Endothelial cell of umbilical vein (primary cell): ENCODE measurements around the gene RAB28. TPM values are rescaled to one million over a fixed set of nuclear protein-coding genes. Genes with fewer than 3 reads are reported as not detected.

Experiments
- BruUV-seq: library from RNA; stranded (reverse); fragments of 400-500 nt; replicated peaks from 2 replicates; lab custom pipeline; 2021; lab: Mats Ljungman, UMichigan
- CTCF ChIA-PET: fragments of 300-600, 350-600 bp; sonication (Branson Sonifier 250); formaldehyde crosslinking; loops from one replicate; lab custom pipeline; 2021; ENCODE audit warnings: antibody characterized with exemption, inconsistent platforms; lab: Charles Lee
- POLR2A ChIA-PET: fragments of 300-600, 350-600 bp; sonication (Branson Sonifier 250); formaldehyde crosslinking; loops from one replicate; lab custom pipeline; 2021; ENCODE audit warnings: antibody characterized with exemption, inconsistent platforms; lab: Charles Lee
- DNase-seq: peaks from one replicate; pipeline ENCODE4 v3.0.0-alpha.2; 2011; ENCODE audit warnings: low read depth, low spot score
- FAIRE-seq: peaks from 2 replicates; lab custom pipeline; 2011; peaks lifted over from hg19 to GRCh38; lab: Jason Lieb, UNC
- H2AFZ ChIP-seq: 2 replicates; pipeline ENCODE4 v1.6.0; 2012; ENCODE audit warnings: low read depth, low read length, control low read depth, inconsistent platforms
- H3K27ac ChIP-seq: 2 replicates; pipeline ENCODE4 v1.5.1; 2011; ENCODE audit warnings: low read depth, mild to moderate bottlenecking, control low read depth, low read length, moderate library complexity; ENCODE audit not compliant: insufficient read depth
- H3K27me3 ChIP-seq, 2 experiments: 2 replicates each; pipeline versions ENCODE4 v1.6.0 to v1.6.1; 2011; ENCODE audit warnings: low read length in 2 of 2, mixed read lengths in 1 of 2; ENCODE audit not compliant: control insufficient read depth in 2 of 2, insufficient read depth in 2 of 2
- H3K36me3 ChIP-seq, 2 experiments: 2 replicates in 1 of 2; 3 replicates in 1 of 2; pipeline ENCODE4 v1.5.1; 2011; ENCODE audit warnings: low read length in 2 of 2, mild to moderate bottlenecking in 1 of 2, moderate library complexity in 1 of 2; ENCODE audit not compliant: control insufficient read depth in 2 of 2, insufficient read depth in 2 of 2; ENCODE audit errors: extremely low read depth in 1 of 2
- H3K4me1 ChIP-seq: 3 replicates; pipeline ENCODE4 v1.5.1; 2011; ENCODE audit warnings: mild to moderate bottlenecking, low read length; ENCODE audit not compliant: control insufficient read depth, insufficient read depth; ENCODE audit errors: extremely low read depth
- H3K4me2 ChIP-seq: 2 replicates; pipeline ENCODE4 v1.6.1; 2011; ENCODE audit warnings: low read length, control low read depth, mixed read lengths; ENCODE audit not compliant: insufficient read depth
- H3K4me3 ChIP-seq, 3 experiments: fragments of 200-600 bp in 1 of 3; sonication (generic), shearing (Covaris generic) in 1 of 3; replicated peaks in 1 of 3; 2 replicates each; pipeline ENCODE4 v1.5.1; 2011 to 2016; ENCODE audit warnings: control low read depth in 3 of 3, low read length in 3 of 3, mild to moderate bottlenecking in 2 of 3, inconsistent platforms in 1 of 3, low read depth in 1 of 3, moderate library complexity in 1 of 3; ENCODE audit not compliant: insufficient read depth in 1 of 3
- H3K79me2 ChIP-seq: 2 replicates; pipeline ENCODE4 v1.6.0; 2012; ENCODE audit warnings: low read length, inconsistent platforms; ENCODE audit not compliant: control insufficient read depth, insufficient read depth
- H3K9ac ChIP-seq: replicated peaks from 2 replicates; pipeline ENCODE3; 2011; ENCODE audit warnings: low read length, control low read depth; ENCODE audit not compliant: insufficient read depth; ENCODE audit errors: extremely low read depth
- H3K9me1 ChIP-seq: replicated peaks from 3 replicates; pipeline ENCODE4 v1.6.0; 2011; ENCODE audit warnings: mild to moderate bottlenecking, low read length; ENCODE audit not compliant: control insufficient read depth, insufficient read depth; ENCODE audit errors: extremely low read depth
- H3K9me3 ChIP-seq: replicated peaks from 2 replicates; pipeline ENCODE4 v1.5.1; 2012; ENCODE audit warnings: low read length, inconsistent platforms; ENCODE audit not compliant: control insufficient read depth, insufficient read depth
- H4K20me1 ChIP-seq: replicated peaks from 2 replicates; pipeline ENCODE3; 2011; ENCODE audit warnings: mild to moderate bottlenecking, low read length; ENCODE audit not compliant: control insufficient read depth, insufficient read depth; ENCODE audit errors: extremely low read depth
- CTCF ChIP-seq, 2 donors: IDR thresholded peaks; 1 replicate in 1 of 2; 2 replicates in 1 of 2; pipeline ENCODE4 v1.5.1; 2011; ENCODE audit warnings: low read length in 2 of 2, mild to moderate bottlenecking in 2 of 2, moderate library complexity in 2 of 2, control low read depth in 1 of 2, inconsistent platforms in 1 of 2, low read depth in 1 of 2; ENCODE audit not compliant: insufficient read depth in 1 of 2; ENCODE audit errors: extremely low read depth in 1 of 2
- EZH2 ChIP-seq: IDR thresholded peaks from 2 replicates; pipeline ENCODE4 v1.6.1; 2012; ENCODE audit warnings: borderline replicate concordance, low read depth, mild to moderate bottlenecking, moderate library complexity, low read length, inconsistent platforms; ENCODE audit not compliant: severe bottlenecking
- FOS ChIP-seq: IDR thresholded peaks from 2 replicates; pipeline ENCODE4 v1.6.1; 2011; ENCODE audit warnings: mild to moderate bottlenecking, low read length, moderate library complexity, borderline replicate concordance; ENCODE audit not compliant: insufficient read depth
- GATA2 ChIP-seq: IDR thresholded peaks from 2 replicates; pipeline ENCODE4 v1.7.0; 2011; ENCODE audit warnings: low read depth, mild to moderate bottlenecking, moderate library complexity, mixed read lengths, low read length; ENCODE audit not compliant: insufficient read length, insufficient read depth
- JUN ChIP-seq: IDR thresholded peaks from 2 replicates; pipeline ENCODE4 v1.6.1; 2011; ENCODE audit warnings: borderline replicate concordance, low read depth; ENCODE audit not compliant: insufficient read length, insufficient read depth
- MAX ChIP-seq: IDR thresholded peaks from 2 replicates; pipeline ENCODE4 v1.6.1; 2011; ENCODE audit not compliant: insufficient read depth, insufficient read length
- MYC ChIP-seq: IDR thresholded peaks from one replicate; pipeline ENCODE4 v1.6.1; 2011; ENCODE audit warnings: mild to moderate bottlenecking, low read depth, low read length
- POLR2A ChIP-seq: IDR thresholded peaks from 2 replicates; pipeline ENCODE4 v1.6.1; 2012; ENCODE audit warnings: low read depth, mild to moderate bottlenecking, control low read depth, low read length
- POLR2AphosphoS5 ChIP-seq: IDR thresholded peaks from 2 replicates; pipeline ENCODE4 v1.6.1; 2012; ENCODE audit warnings: low read depth, mild to moderate bottlenecking, control low read depth, low read length, moderate library complexity; ENCODE audit not compliant: insufficient read depth
- dilution Hi-C: fragments of 300-500 bp; cut with MboI; formaldehyde crosslinking; loops from one replicate; pipeline ENCODE4 v1.15.0; 2019; ENCODE audit warnings: low sequenced_read_pairs; ENCODE audit not compliant: extremely low pct_ligation_motif_present
- intact Hi-C: fragments of 100-400 bp; cut with micrococcal nuclease; formaldehyde crosslinking; loops from one replicate; pipeline ENCODE4 v1.10.0; 2022
- polyA plus RNA-seq, 4 experiments: library from polyadenylated mRNA; depleted of rRNA in 3 of 4; stranded (reverse) in 3 of 4; unstranded in 1 of 4; fragments of >200 nt; gene quantifications; 2 replicates each; pipeline versions ENCODE4 v1.2.1 to v1.2.3, GENCODE V29; 2011 to 2012; ENCODE audit warnings: missing spikeins in 1 of 4
- total RNA-seq: library from RNA; stranded (reverse); gene quantifications from 2 replicates; pipeline ENCODE4 v1.2.3, GENCODE V29; 2021

Gene RAB28
- total and polyA plus RNA-seq, 2 donors (not counting 3 experiments of a cell fraction or from before 2014, with no cell fraction given): 13.0 to 13.2 TPM

- CTCF ChIA-PET: interaction anchor here (0.7 kb wide), 1 partner anchor 13 kb away, joined by 3 read pairs; no protein-coding TSS in a partner anchor
- DNase-seq (no peak), FAIRE-seq (no peak)
- POLR2A ChIA-PET: no interaction called here
- no peaks in the 10 kb centered on the region for H3K36me3 ChIP-seq
- H3K4me3 ChIP-seq: no peak overlapping the region
- dilution Hi-C loops (no loop called here), intact Hi-C loops (no loop called here)
- no peak overlapping the region for H3K9ac ChIP-seq
- no peaks in the 10 kb centered on the region for H3K79me2 ChIP-seq
- no peak overlapping the region for H2AFZ ChIP-seq
- H3K27ac ChIP-seq: no peak overlapping the region
- H4K20me1 ChIP-seq: no peaks in the 10 kb centered on the region
- H3K9me3 ChIP-seq: no peaks in the 10 kb centered on the region
- H3K27me3 ChIP-seq: peaks cover 13 to 25% of the 10 kb centered on the region in 2 experiments
- no peak for TF ChIP-seq POLR2A
- TF ChIP-seq GATA2: no peak
- TF ChIP-seq POLR2AphosphoS5: no peak
- TF ChIP-seq MAX: no peak
- no peak for TF ChIP-seq EZH2
- TF ChIP-seq MYC: no peak
- no peak for TF ChIP-seq FOS
- TF ChIP-seq CTCF (IDR thresholded peaks at IDR 0.05; ENCODE audit: extremely low read depth in 1 of 2, insufficient read depth in 1 of 2, low read depth in 1 of 2, low read length in 2 of 2): no peak
- TF ChIP-seq JUN: no peak
- no peak overlapping the region for H3K4me2 ChIP-seq
- H3K4me1 ChIP-seq: no peaks in the 10 kb centered on the region
- H3K9me1 ChIP-seq: no peaks in the 10 kb centered on the region
- BruUV-seq: no TSS peak
Observed at GRCh38 chr4:13493793-13494192, 9.7 kb upstream of the RAB28 start.
